GM18520 (cell line): Measurements from ENCODE around the gene MRRF.
"Not testable (repeated sequence)": the region's sequence is repeated elsewhere in the genome, so short reads cannot be mapped to it uniquely, and the experiment has no call there.

Source experiments
- ATAC-seq: cut with Tn5 transposase; IDR thresholded peaks from one replicate; pipeline ENCODE4 v1.9.1; 2021; ENCODE audit not compliant: unreplicated experiment

Gene MRRF

DNA sequence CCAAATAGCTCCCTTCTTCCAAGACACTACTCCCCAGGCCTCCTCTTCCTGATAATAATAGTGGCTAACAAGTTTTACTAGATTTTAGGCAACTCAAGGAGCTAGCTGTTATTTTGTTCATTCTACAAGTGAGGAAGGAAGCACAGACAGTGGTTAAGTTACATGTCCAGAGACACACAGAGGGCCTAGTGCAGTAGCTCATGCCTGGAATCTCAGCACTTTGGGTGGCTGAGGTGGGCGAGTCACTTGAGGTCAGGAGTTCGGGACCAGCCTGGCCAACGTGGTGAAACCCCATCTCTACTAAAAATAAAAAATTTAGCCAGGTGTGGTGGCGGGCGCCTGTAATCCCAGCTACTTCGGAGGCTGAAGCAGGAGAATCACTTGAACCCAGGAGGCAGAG, 65.8 kb downstream of the MRRF start:
- not testable (repeated sequence) for ATAC-seq

GRCh38 chr9:122331523-122331927, 66.8 kb downstream of the MRRF start:
- no peak for ATAC-seq

GRCh38 chr9:122332083-122332482, 67.4 kb downstream of the MRRF start:
- no peak for ATAC-seq

- ATAC-seq = no peak
These were observed 68.0 kb downstream of the MRRF start for GRCh38 chr9:122332644-122333043.

DNA sequence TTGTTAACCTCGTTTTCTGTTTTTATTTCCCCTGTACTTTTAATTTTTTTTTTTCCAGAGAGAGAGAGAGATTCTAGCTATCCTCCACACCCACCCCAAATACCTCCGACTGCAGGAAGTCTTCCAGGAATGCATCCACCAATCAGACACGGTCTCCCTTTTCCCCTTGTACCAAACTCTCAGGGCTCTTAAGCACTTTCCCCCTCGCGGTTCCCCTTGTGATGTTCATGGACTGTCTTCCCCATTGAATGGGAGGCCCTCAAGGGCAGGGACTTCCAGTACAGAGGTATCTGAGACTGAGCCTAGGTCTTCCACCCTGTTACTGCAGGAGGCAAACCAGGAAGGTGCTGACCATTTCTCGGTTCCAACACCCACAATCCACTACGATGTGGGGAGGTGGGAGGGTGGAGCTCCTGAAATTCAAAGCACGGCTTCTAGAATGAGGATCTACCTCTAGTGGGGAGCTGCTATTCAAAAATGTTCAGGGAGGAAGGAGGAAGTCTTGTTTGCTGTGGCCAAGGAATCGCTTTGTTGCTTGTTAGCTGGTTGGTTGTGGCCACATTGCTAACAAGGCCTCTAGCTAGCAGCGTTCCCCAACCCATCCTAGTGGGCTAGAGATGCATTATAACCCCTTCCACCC, 68.6 kb downstream of the MRRF start:
- ATAC-seq = no peak

DNA sequence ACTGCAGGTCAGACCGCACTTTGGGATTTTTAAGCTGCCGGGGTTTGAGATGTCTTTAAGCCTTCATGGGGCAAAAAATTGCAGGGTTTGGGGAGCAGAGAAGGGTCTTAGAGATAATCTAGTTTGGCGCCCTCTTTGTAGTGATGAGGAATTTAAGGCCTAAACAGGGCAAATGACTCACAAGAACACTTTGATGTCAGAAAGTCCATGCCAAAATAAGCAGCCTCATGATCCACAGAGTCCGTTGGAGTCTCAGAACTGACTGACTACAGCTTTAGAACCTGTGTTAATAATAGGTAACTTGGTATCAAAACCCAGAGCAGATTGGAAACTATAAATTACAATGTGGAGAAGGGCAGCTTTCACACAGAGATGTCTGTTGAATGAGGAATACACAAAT, 70.2 kb downstream of the MRRF start:
- ATAC-seq = no peak

DNA sequence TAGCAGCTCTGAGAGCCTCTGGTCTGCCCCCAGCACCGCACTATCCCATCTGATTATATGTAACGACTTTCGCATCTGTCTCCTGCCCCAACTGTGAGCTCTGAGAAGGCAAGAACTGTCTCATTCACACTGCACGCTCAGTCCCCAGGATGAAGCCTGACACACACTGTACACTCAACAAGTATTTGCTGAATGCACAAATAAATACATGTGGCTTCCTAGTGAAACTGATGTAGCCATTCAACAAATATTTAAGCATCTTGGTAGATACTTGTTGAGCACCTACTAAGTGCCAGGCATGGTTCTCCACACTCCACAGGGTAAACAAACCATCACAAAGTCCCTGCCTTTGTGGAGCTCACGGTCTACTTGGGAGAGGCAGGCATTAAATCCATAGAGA, 71.5 kb downstream of the MRRF start:
- no peak for ATAC-seq

DNA sequence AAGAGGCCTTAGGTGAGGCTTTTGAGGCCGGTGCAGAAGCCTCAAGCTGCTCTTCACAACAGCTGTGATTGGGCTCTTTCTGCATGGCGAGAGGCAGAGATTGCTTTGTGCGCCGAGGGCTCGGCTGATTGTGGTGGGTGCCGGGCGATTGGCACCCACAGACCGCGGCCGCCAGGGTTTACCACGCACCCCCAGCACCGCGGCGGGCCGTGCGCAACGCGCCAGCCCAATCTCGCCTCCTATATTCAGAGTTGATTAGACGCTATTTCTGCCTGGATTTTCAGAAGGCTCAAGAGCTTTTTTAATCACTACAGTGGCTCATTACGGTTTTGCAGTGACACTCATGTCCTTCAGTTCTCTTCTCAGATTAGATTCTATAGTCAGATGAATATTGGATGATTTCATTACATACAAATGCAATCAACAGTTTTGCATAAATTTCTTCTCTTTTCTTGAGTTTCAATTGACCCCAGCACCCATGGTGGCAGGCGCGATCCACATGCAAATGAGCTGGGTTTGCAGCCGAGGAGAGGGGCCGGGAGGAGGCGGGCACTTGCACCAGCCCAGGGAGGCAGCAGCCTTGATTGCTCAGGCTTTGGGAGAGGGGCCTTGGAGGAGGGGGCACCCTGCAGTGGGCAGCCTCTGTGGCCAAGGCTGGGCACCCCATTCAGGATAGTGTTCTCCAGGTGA, 72.3 kb downstream of the MRRF start:
- ATAC-seq = no peak

- ATAC-seq = no peak
These were observed 72.9 kb downstream of the MRRF start for GRCh38 chr9:122337556-122337929.

GRCh38 chr9:122338536-122338935, 73.9 kb downstream of the MRRF start:
- ATAC-seq = no peak

GRCh38 chr9:122338994-122339393, 74.3 kb downstream of the MRRF start:
- ATAC-seq = no peak

- ATAC-seq = no peak
These were observed 74.9 kb downstream of the MRRF start for GRCh38 chr9:122339579-122339978.

DNA sequence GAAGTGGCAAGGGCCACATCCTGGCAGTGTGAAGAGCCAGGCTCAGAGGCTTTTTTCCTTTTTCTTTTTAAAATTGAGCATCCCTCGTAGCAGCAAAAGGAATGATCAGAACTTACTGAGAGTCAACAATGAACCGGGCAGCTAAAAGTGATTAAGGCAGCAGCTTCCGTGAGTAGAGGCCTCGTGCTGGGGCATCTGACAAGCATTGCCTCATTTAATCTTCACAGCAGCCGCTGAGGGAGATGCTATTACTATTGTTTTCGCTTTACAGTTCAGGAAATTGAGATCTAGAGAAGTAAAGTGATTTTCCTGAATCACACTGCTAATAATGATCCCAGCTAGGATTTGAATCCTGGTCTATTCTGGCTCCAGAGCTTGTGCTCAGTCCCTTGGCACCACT, 75.5 kb downstream of the MRRF start:
- no peak for ATAC-seq

DNA sequence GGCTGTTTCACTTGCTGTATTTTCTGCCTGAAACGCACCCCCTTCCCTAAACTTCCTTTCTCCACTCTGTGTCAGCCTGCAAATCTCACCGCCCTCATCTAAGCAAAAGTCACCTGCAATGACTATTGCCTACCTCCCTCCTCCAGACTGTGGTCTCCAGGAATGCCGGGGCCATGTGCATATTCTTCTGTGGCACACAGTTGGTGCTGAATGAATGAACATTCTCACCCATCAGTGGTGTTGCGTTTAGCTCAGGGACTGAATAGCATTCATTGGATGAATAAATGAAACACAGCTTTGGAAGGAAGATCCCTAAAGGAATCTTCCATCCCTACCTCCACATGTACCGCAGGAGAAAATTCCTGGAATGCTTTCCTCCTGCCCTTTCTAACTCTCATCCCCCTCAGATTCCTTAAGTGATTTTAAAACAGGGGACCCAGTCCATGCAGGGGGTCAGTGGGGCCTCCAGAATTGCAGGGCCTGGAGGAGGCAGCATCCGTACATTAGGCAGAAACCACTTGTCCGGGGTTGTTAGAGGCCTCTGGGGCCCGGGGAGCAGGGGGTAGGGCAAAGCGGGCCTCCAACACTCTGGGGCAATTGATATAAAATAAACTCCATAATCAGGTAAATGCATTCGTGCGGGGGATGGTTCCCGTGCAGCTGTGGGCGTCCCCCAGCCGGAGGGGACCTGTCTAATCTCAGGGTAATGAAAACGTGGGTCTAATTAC, 77.8 kb downstream of the MRRF start:
- ATAC-seq = no peak

GRCh38 chr9:122346478-122347347, 82.0 kb downstream of the MRRF start:
- no peak for ATAC-seq

DNA sequence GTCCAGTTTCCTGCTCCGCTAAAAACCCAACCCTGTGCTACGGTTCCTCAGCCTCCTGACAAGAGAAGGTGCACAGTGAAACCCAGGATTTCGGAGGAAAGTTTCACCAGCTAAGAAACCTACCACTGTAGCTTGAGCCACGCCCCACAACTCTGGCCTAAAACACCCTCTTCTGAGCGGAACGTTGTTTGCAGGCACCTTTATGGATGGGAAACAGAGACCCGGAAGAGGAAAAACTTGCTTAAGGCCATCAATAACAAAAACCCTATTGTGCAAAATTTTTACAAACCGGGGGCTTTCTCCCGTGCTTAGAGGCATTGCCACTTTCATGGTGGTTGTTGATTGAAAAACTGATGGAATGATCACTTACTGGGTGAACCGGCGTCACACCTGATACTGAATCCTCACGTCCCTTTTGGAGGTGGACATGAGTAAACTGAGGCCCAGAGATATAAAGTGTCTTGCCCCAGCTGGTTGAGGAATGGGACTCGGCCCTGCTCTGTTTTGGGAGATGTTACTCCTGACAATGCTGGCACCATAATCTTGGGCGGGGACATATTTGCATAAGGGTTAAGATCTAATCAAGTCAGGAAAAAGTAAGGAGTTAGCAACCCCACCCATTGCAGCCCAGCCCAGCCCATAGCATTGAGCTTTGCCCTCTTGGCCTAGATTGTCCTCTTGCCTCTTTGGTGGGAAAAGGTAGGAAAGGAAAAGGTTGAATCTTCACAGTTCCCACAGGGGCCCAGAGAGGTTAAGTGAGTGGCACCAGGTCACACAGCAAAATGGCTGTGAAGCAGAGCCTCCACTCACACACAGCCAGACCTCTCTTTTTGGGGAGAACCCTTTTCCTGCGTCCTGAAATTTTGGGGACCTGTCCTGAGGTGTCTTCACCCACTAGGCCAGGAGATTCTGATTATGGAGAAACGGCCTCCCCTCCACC, 82.9 kb downstream of the MRRF start:
- ATAC-seq = no peak

DNA sequence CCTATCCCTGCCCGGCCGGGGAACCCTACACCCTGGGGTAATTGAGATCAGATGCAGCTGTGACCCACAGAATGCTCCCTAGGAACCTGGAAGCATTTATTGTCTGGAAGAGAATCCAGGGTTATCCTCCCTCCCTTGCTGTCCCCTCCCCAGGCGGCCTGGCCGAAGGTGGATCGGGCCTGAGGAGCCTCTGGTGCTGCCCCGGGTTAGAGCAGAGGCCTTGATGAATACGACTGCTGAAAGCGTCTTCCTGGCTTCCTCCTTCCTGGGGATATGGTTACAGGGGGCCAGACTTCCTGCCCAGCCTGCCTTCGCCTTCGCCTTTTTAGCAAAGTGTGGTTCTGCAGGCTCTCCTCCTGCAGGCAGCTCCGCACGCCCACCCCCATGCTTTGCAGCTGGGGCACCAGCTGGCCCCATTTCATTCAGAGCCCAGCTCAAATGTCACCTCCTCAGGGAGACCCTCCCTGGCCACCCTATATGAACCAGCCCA, 83.7 kb downstream of the MRRF start:
- ATAC-seq = no peak

DNA sequence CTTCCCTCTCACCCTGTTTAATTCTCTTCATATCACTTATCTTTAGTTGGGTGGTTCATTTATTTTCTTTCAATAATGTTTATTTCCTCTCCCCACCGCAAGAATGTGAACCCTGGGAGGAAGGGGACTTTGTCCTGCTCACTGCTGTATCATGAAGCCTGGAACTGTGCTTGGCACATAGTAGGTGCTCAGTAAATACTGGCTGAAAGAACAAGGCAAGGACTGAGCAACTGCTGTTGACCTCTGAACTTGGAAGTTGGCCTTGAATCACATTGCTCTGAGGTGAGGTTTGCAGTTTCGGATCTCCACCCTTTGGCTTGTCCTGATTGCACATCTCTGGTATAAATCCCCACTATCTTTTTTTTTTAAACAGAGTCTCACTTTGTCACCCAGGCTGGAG, 84.1 kb downstream of the MRRF start:
- no peak for ATAC-seq

GRCh38 chr9:122349201-122349600, 84.5 kb downstream of the MRRF start:
- no peak for ATAC-seq
